A549 (cell line): Measurements from ENCODE around the gene TBC1D2B. TPM values are rescaled to one million over a fixed set of nuclear protein-coding genes. Genes with fewer than 3 reads are reported as not detected.

Experiments
- ATAC-seq, 2 experiments: fragments of 200-7000 bp in 1 of 2; fragments of >200 bp in 1 of 2; cut with Nextera tagmentation in 1 of 2; cut with Tn5 transposase in 1 of 2; 3 replicates each; pipeline versions ENCODE4 v1.8.0 to v1.9.1; 2018 to 2020; ENCODE audit warnings: mild to moderate bottlenecking in 1 of 2, moderate library complexity in 1 of 2
- CTCF ChIA-PET: fragments of 300-600 bp; sonication (Branson Sonifier 250); formaldehyde crosslinking; extraction: SDS; loops from one replicate; lab custom pipeline; 2021; ENCODE audit warnings: antibody characterized with exemption, inconsistent platforms; lab: Yijun Ruan, JAX
- POLR2A ChIA-PET: fragments of 350-600 bp; formaldehyde crosslinking; extraction: SDS; loops from one replicate; lab custom pipeline; 2021; ENCODE audit warnings: antibody characterized with exemption, inconsistent platforms; lab: Yijun Ruan, JAX
- DNase-seq, 2 experiments: peaks; one replicate each; pipeline versions ENCODE4 v3.0.0 to v3.0.0-alpha.2; 2011 to 2016; ENCODE audit warnings: low read depth in 1 of 2, low spot score in 1 of 2
- FAIRE-seq: peaks from 2 replicates; lab custom pipeline; 2011; peaks lifted over from hg19 to GRCh38; lab: Jason Lieb, UNC
- H3K27ac ChIP-seq, 2 experiments: fragments of >200 bp; sonication (Bioruptor Twin); formaldehyde crosslinking; 3 replicates each; pipeline ENCODE4 v1.5.1; 2016 to 2017
- H3K4me1 ChIP-seq: fragments of >200 bp; sonication (Bioruptor Twin); formaldehyde crosslinking; 3 replicates; pipeline ENCODE4 v1.6.1; 2016
- H3K4me2 ChIP-seq: fragments of >200 bp; sonication (Bioruptor Twin); formaldehyde crosslinking; 3 replicates; pipeline ENCODE4 v1.6.1; 2016
- H3K4me3 ChIP-seq: fragments of >200 bp; sonication (Bioruptor Twin); formaldehyde crosslinking; 3 replicates; pipeline ENCODE4 v1.5.1; 2016
- H3K9me3 ChIP-seq: fragments of >200 bp; sonication (Bioruptor Twin); formaldehyde crosslinking; 3 replicates; pipeline ENCODE4 v1.6.1; 2016
- EHF ChIP-seq: fragments of 250-450 bp; sonication (Bioruptor Pico); IDR thresholded peaks from 2 replicates; pipeline ENCODE4 v1.5.0; 2020; ENCODE audit warnings: mild to moderate bottlenecking
- EHMT2 ChIP-seq: fragments of 200-600 bp; sonication (generic); IDR thresholded peaks from 2 replicates; pipeline ENCODE4 v1.6.1; 2016; ENCODE audit warnings: antibody characterized with exemption, low read depth, mild to moderate bottlenecking, moderate library complexity
- GATA3 ChIP-seq: IDR thresholded peaks from 2 replicates; pipeline ENCODE4 v1.6.1; 2012; ENCODE audit warnings: borderline replicate concordance
- HOXB5 ChIP-seq: fragments of 250-450 bp; sonication (Bioruptor Pico); IDR thresholded peaks from 2 replicates; pipeline ENCODE4 v1.5.0; 2020; ENCODE audit warnings: mild to moderate bottlenecking, moderate library complexity
- JUN ChIP-seq, 2 experiments: fragments of >200 bp; sonication (Bioruptor Twin); formaldehyde crosslinking; IDR thresholded peaks; 2 replicates in 1 of 2; 3 replicates in 1 of 2; pipeline ENCODE4 v1.6.1; 2016 to 2017
- MAZ ChIP-seq: fragments of 150-350 bp; IDR thresholded peaks from 2 replicates; pipeline ENCODE4 v1.6.1; 2014; ENCODE audit warnings: antibody characterized with exemption, low read depth, low read length, borderline replicate concordance
- MYC ChIP-seq: IDR thresholded peaks from 2 replicates; pipeline ENCODE4 v1.6.1; 2012; ENCODE audit warnings: mild to moderate bottlenecking, inconsistent platforms, low read length, improper control_type of control experiment, borderline replicate concordance
- NPAS2 ChIP-seq: fragments of 250-450 bp; sonication (Bioruptor Pico); IDR thresholded peaks from 2 replicates; pipeline ENCODE4 v1.8.0; 2022; ENCODE audit warnings: mild to moderate bottlenecking, moderate library complexity, borderline replicate concordance
- NR3C1 ChIP-seq: fragments of >200 bp; sonication (Bioruptor Twin); formaldehyde crosslinking; IDR thresholded peaks from 3 replicates; pipeline ENCODE4 v1.6.1; 2017
- RFX5 ChIP-seq: fragments of 450-650 bp; IDR thresholded peaks from 2 replicates; pipeline ENCODE4 v1.7.1; 2014; ENCODE audit warnings: antibody characterized with exemption, mild to moderate bottlenecking, moderate library complexity
- SREBF2 ChIP-seq: fragments of 450-650 bp; IDR thresholded peaks from 2 replicates; pipeline ENCODE4 v1.6.1; 2014; ENCODE audit warnings: mild to moderate bottlenecking, moderate library complexity
- ZC3H11A ChIP-seq: fragments of 450-650 bp; IDR thresholded peaks from 2 replicates; pipeline ENCODE4 v1.6.1; 2014; ENCODE audit warnings: antibody characterized with exemption, mild to moderate bottlenecking
- ZFP36 ChIP-seq: fragments of 450-650 bp; IDR thresholded peaks from 2 replicates; pipeline ENCODE4 v1.6.1; 2014; ENCODE audit warnings: borderline replicate concordance; ENCODE audit not compliant: partially characterized antibody
- ZSCAN20 ChIP-seq: fragments of 250-450 bp; sonication (Bioruptor Pico); IDR thresholded peaks from 2 replicates; pipeline ENCODE4 v1.8.0; 2022; ENCODE audit warnings: mild to moderate bottlenecking, moderate library complexity
- WGBS: methylation state at CpG from one replicate; pipeline ENCODE4 v1.1.6; 2017; ENCODE audit errors: missing lambda C conversion rate; 5-methylcytosine and 5-hydroxymethylcytosine counted together
- polyA plus RNA-seq, 4 experiments: library from polyadenylated mRNA; depleted of rRNA in 3 of 4; stranded (reverse); fragments of >200 nt; fragmentation: RNase III in 1 of 4; extraction: RNeasy Plus Mini Kit Qiagen cat#74134 plus additional on column Dnase treatment in 1 of 4; gene quantifications; 2 replicates in 3 of 4; 3 replicates in 1 of 4; pipeline ENCODE4 v1.2.3, GENCODE V29; 2011 to 2017
- TF ChIP-seq, protein P1 (sequence below): IDR thresholded peaks from 2 replicates; pipeline ENCODE4 v1.6.1; 2012; ENCODE audit warnings: low read depth, borderline replicate concordance
- TF ChIP-seq, protein P2 (sequence below): fragments of 200-600 bp; sonication (generic); IDR thresholded peaks from 2 replicates; pipeline ENCODE4 v1.6.1; 2016; ENCODE audit warnings: antibody characterized with exemption, mild to moderate bottlenecking, moderate library complexity
- TF ChIP-seq, protein P3 (sequence below): fragments of 250-450 bp; sonication (Bioruptor Pico); IDR thresholded peaks from 2 replicates; pipeline ENCODE4 v1.5.0; 2020; ENCODE audit warnings: low read depth, mild to moderate bottlenecking, moderate library complexity
- TF ChIP-seq, protein P4 (sequence below): fragments of 150-350 bp; IDR thresholded peaks from 2 replicates; pipeline ENCODE4 v1.6.1; 2014; ENCODE audit warnings: low read depth, mild to moderate bottlenecking, low read length
- TF ChIP-seq, protein P5 (sequence below): fragments of 250-450 bp; sonication (Bioruptor Pico); IDR thresholded peaks from 2 replicates; pipeline ENCODE4 v1.5.0; 2021; ENCODE audit warnings: mild to moderate bottlenecking, moderate library complexity, borderline replicate concordance
- TF ChIP-seq, protein P6 (sequence below): IDR thresholded peaks from 2 replicates; pipeline ENCODE4 v1.6.1; 2012

TBC1D2B gene
- polyA plus RNA-seq, 2 of the 4 experiments (the other 2 are of a cell fraction) = 13.6 to 13.9 TPM

DNA sequence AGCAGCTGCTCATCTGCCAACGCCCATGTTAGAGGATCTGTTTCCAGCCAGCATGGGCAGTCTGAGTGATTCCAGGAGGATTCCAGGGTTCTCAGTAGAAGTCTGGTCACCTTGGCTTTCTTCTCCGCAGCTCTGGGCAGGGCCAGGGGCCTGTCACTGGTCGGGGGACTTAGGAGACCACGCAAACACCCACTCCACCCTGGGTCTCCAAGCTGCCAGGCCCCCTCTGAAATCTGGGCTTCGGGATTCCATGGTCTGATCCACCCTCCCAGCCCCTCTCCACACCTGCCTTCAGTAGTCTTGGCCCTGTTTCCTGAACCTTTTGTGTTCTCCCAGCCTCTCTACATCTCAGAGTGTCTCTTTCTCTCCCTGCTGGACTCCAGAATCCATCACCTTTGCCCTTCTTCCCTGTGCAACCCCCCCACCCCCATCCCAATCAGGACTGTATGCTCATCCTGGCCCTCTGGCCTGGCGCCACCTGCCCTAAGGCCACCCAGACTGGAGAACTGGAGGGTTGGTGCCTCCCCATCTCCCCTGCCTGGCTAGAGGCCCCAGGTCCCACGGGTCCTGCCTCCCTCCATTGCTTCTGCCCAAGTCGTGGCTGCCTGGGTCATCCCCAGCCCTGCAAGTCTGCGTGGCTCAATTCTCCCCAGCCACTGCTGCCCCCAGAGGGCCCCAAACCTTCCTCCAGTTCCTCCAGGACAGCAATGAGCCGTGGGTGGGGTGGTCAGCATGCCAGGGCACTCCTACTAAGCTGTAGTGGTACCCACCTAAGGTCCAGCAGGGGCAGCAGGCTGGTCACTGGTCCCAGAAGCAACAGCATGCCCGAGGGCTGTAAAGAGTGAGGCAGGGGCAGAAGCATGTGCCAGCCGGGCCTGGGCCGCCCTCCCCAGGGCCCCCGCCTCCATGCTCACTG lies 102.8 kb downstream of the TBC1D2B start:
- ATAC-seq = no peak
- peaks cover 3% of the 10 kb centered on the region; the same call in 1 of the 3 replicates for H3K4me1 ChIP-seq

DNA sequence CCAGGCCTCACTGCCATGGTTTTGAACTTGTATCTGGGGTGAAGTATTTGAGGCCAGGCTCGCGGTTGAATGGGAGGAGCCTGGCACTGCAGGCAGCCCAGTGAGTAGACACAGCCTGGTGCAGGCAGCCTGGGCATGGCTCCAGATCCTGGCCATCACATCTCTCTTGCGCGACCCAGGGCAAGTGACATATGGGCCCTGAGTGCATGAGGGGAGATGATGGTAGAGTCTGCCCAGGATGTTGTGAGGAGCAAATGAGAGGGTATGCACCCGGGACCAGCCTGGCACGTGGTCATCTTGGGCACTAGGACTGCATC lies 103.5 kb downstream of the TBC1D2B start:
- H3K4me3 ChIP-seq = no peak overlapping the region
- ChIA-PET CTCF (no interaction called here), POLR2A (no interaction called here)
- no peak for FAIRE-seq
- H3K27ac ChIP-seq = no peak overlapping the region
- H3K9me3 ChIP-seq = no peaks in the 10 kb centered on the region
- DNase-seq = no peak
- no peak overlapping the region for H3K4me2 ChIP-seq
- WGBS = 60% methylated on average over 6 of the region's 6 CpGs
- peak in 1 of 2 experiments; percentile 21; a peak in 3 of 6 replicates for ATAC-seq
- peaks cover 3% of the 10 kb centered on the region; the same call in 1 of the 3 replicates for H3K4me1 ChIP-seq
- TF ChIP-seq MYC (no peak), SREBF2 (no peak), HOXB5 (CRISPR knock-in tag) (no peak), MAZ (no peak), ZFP36 (no peak), GATA3 (no peak), NPAS2 (CRISPR knock-in tag) (no peak), ZC3H11A (no peak)
- TF ChIP-seq, protein P1, sequence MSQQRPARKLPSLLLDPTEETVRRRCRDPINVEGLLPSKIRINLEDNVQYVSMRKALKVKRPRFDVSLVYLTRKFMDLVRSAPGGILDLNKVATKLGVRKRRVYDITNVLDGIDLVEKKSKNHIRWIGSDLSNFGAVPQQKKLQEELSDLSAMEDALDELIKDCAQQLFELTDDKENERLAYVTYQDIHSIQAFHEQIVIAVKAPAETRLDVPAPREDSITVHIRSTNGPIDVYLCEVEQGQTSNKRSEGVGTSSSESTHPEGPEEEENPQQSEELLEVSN = no peak
- TF ChIP-seq, protein P2, sequence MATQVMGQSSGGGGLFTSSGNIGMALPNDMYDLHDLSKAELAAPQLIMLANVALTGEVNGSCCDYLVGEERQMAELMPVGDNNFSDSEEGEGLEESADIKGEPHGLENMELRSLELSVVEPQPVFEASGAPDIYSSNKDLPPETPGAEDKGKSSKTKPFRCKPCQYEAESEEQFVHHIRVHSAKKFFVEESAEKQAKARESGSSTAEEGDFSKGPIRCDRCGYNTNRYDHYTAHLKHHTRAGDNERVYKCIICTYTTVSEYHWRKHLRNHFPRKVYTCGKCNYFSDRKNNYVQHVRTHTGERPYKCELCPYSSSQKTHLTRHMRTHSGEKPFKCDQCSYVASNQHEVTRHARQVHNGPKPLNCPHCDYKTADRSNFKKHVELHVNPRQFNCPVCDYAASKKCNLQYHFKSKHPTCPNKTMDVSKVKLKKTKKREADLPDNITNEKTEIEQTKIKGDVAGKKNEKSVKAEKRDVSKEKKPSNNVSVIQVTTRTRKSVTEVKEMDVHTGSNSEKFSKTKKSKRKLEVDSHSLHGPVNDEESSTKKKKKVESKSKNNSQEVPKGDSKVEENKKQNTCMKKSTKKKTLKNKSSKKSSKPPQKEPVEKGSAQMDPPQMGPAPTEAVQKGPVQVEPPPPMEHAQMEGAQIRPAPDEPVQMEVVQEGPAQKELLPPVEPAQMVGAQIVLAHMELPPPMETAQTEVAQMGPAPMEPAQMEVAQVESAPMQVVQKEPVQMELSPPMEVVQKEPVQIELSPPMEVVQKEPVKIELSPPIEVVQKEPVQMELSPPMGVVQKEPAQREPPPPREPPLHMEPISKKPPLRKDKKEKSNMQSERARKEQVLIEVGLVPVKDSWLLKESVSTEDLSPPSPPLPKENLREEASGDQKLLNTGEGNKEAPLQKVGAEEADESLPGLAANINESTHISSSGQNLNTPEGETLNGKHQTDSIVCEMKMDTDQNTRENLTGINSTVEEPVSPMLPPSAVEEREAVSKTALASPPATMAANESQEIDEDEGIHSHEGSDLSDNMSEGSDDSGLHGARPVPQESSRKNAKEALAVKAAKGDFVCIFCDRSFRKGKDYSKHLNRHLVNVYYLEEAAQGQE = no peak
- TF ChIP-seq, protein P3, sequence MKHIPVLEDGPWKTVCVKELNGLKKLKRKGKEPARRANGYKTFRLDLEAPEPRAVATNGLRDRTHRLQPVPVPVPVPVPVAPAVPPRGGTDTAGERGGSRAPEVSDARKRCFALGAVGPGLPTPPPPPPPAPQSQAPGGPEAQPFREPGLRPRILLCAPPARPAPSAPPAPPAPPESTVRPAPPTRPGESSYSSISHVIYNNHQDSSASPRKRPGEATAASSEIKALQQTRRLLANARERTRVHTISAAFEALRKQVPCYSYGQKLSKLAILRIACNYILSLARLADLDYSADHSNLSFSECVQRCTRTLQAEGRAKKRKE = no peak
- TF ChIP-seq, protein P4, sequence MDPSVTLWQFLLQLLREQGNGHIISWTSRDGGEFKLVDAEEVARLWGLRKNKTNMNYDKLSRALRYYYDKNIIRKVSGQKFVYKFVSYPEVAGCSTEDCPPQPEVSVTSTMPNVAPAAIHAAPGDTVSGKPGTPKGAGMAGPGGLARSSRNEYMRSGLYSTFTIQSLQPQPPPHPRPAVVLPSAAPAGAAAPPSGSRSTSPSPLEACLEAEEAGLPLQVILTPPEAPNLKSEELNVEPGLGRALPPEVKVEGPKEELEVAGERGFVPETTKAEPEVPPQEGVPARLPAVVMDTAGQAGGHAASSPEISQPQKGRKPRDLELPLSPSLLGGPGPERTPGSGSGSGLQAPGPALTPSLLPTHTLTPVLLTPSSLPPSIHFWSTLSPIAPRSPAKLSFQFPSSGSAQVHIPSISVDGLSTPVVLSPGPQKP = no peak
- TF ChIP-seq, protein P5, sequence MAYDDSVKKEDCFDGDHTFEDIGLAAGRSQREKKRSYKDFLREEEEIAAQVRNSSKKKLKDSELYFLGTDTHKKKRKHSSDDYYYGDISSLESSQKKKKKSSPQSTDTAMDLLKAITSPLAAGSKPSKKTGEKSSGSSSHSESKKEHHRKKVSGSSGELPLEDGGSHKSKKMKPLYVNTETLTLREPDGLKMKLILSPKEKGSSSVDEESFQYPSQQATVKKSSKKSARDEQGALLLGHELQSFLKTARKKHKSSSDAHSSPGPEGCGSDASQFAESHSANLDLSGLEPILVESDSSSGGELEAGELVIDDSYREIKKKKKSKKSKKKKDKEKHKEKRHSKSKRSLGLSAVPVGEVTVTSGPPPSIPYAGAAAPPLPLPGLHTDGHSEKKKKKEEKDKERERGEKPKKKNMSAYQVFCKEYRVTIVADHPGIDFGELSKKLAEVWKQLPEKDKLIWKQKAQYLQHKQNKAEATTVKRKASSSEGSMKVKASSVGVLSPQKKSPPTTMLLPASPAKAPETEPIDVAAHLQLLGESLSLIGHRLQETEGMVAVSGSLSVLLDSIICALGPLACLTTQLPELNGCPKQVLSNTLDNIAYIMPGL (CRISPR knock-in tag) = no peak

More for the DNA sequence above, 102.8 kb downstream of the TBC1D2B start:
- DNase-seq (no peak), FAIRE-seq (no peak)
- Histone ChIP-seq H3K4me2 (no peak overlapping the region), H3K4me3 (no peak overlapping the region), H3K9me3 (no peaks in the 10 kb centered on the region), H3K27ac (no peak overlapping the region)
- POLR2A ChIA-PET = no interaction called here
- TF ChIP-seq, protein P4 = no peak
- TF ChIP-seq MAZ = no peak
- no peak for TF ChIP-seq RFX5
- no peak for TF ChIP-seq EHMT2
- TF ChIP-seq JUN (IDR thresholded peaks at IDR 0.05) = no peak
- no peak for TF ChIP-seq NR3C1
- no peak for TF ChIP-seq ZSCAN20
- TF ChIP-seq, protein P6, sequence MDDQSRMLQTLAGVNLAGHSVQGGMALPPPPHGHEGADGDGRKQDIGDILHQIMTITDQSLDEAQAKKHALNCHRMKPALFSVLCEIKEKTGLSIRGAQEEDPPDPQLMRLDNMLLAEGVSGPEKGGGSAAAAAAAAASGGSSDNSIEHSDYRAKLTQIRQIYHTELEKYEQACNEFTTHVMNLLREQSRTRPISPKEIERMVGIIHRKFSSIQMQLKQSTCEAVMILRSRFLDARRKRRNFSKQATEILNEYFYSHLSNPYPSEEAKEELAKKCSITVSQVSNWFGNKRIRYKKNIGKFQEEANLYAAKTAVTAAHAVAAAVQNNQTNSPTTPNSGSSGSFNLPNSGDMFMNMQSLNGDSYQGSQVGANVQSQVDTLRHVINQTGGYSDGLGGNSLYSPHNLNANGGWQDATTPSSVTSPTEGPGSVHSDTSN = no peak
- no peak for TF ChIP-seq EHF
- TF ChIP-seq, protein P5 (CRISPR knock-in tag) = no peak
- 73% methylated on average over 11 of the region's 14 CpGs for WGBS
- CTCF ChIA-PET = no interaction called here
